ENCODE results near the gene ZNF440. TPM values are rescaled to one million over a fixed set of nuclear protein-coding genes. Genes with fewer than 3 reads are reported as not detected.
A peak's percentile ranks its signal among the peaks of the same experiment; 100 is the strongest.

ZNF440 gene
- total RNA-seq (10 to 100 TPM; 12.7 to 19.0 (median 17.5) TPM), polyA plus RNA-seq (1 to 10 TPM; 2.6 to 4.8 (median 2.7) TPM)
- long read RNA-seq, donor 1, full-length matches to known transcripts, result 3 of 3 reads
- long read RNA-seq, donor 1, partial matches to known transcripts, result 0 of 3 reads
- long read RNA-seq, donor 1, other reads (novel, unspliced or antisense), result 0 of 3 reads
- long read RNA-seq, donor 2, full-length matches to known transcripts, result 2 of 2 reads
- long read RNA-seq, donor 2, partial matches to known transcripts, result 0 of 2 reads
- long read RNA-seq, donor 2, other reads (novel, unspliced or antisense), result 0 of 2 reads

DNA sequence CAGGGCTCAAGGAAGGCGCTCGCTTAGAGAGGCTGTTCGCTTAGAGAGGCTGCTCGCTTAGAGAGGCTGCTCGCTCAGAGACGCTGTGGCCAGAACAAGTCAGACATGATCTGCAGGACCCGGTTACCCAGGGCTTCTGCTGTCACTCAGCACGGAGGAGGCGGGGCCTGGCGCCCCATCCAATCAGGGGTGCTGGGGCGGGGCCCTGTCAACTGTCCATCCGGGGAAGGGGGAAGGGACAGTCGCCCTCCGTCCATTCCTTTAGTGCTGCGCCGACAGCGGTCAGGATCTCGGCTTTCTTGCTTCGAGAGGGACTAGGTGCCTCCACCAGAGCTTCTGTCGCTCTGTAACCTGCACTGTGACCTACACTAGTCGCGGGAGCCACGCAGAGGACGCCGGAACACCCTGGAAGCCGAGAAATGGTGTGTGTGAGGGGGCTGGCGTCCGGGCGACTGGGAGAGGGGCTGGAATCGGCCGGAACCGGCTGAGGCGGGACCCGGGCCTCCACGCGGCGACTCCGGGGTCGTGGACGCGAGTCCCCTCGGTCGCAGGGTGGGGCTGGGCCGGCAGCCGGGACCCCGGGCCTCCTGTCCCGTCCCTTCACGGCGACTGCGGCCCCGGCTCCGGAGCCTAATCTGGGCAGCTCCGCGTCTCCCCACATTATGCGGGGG is at the start of gene ZNF440:
TSS of gene ZNF440 (plus strand) at position 245 of the 671 bp plus-strand sequence. CDS start at position 420, 175 bp downstream.
- H3K27ac ChIP-seq, result peak within 1 kb of the TSS; percentile 70 to 92 (median 88)
- peak within 1 kb of the TSS; percentile 75 to 96 (median 78) for H3K4me3 ChIP-seq
- intact Hi-C loops (cut with DNase I; ENCODE audit: low total_unique reads), result no loop called here
- peaks cover 5 to 30% (median 23%) of the 10 kb centered on the region in 6 donors for H3K4me1 ChIP-seq
- TF ChIP-seq CTCF (IDR thresholded peaks at IDR 0.05 in 8 of 11, conservative IDR thresholded peaks at IDR 0.05 in 3 of 11) (peak in 2 of 11 experiments; percentile 7 to 29), POLR2AphosphoS5 (IDR thresholded peaks at IDR 0.05) (peak; percentile 91 to 94 (median 93)), POLR2A (IDR thresholded peaks at IDR 0.05) (peak in 1 of 3 donors; percentile 14)
- H3K36me3 ChIP-seq, result peaks cover 0 to 4% (median 0%) of the 10 kb centered on the region in 6 donors
- 0 to 1% (median 0%) methylated on average over 22 to 55 of the region's 55 CpGs for WGBS, 5 donors
- H3K9me3 ChIP-seq, result peaks cover 0 to 12% (median 6%) of the 10 kb centered on the region in 8 donors
- DNase-seq, result peak; percentile 97
- H3K27me3 ChIP-seq (replicated peaks in 1 of 7), result no peaks in the 10 kb centered on the region

- H3K27ac ChIP-seq, result peak within 1 kb of the TSS; percentile 79 to 93 (median 90)
- 0 to 1% (median 0%) methylated on average over 31 to 61 of the region's 61 CpGs for WGBS, 5 donors
- no peaks in the 10 kb centered on the region for H3K27me3 ChIP-seq (replicated peaks in 1 of 7)
- peaks cover 0 to 13% (median 0%) of the 10 kb centered on the region in 6 donors for H3K36me3 ChIP-seq
- peak in 1 of 11 experiments; percentile 17 for TF ChIP-seq CTCF (IDR thresholded peaks at IDR 0.05 in 8 of 11, conservative IDR thresholded peaks at IDR 0.05 in 3 of 11)
- peak; percentile 87 to 91 (median 90) for TF ChIP-seq POLR2AphosphoS5 (IDR thresholded peaks at IDR 0.05)
- TF ChIP-seq POLR2A (IDR thresholded peaks at IDR 0.05), result peak in 1 of 3 donors; percentile 30
- DNase-seq, result peak; percentile 97
- peak within 1 kb of the TSS; percentile 49 to 94 (median 74) for H3K4me3 ChIP-seq
- H3K4me1 ChIP-seq, result peaks cover 12 to 29% (median 22%) of the 10 kb centered on the region in 6 donors
- intact Hi-C loops (cut with DNase I; ENCODE audit: low total_unique reads), result no loop called here
- H3K9me3 ChIP-seq, result peaks cover 4 to 58% (median 44%) of the 10 kb centered on the region in 8 donors
These were observed 47.2 kb upstream of the ZNF440 start, which contains the start of gene ZNF441 for GRCh38 chr19:11766597-11767591. TSS of gene ZNF441 (plus strand) at chr19:11767000. CDS start at chr19:11767194, 194 bp downstream.

DNA sequence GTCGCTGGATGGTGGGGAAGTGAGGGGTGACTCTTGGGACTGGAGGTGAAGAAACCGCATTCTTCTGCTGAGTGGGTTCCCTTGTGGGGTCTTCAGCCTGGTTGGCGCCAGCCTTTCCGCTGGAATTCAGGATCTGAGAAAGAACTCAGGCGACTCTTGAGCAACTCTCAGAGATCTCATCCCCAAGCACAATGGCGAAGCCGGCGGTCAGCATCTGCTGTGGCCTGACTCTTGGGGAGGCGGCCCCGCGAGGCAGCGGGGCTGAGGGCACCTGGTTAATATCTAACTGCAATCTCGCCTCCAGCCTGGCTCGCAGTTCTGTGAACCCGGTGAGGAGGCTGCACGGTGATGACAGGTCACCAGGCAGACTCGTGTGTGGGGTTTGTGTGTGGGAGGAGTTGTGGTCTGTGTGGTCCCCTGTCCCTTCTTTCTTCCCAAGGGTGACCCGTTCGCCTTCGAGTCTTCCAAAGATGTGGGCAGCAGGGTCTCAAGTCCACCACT is 46.4 kb upstream of the ZNF440 start:
- DNase-seq, result peak; percentile 85
- intact Hi-C loops (cut with DNase I; ENCODE audit: low total_unique reads), result no loop called here
- Histone ChIP-seq H3K9me3 (peaks cover 8 to 58% (median 51%) of the 10 kb centered on the region in 8 donors), H3K27ac (peak overlapping the region; percentile 79 to 93 (median 90)), H3K4me3 (peak overlapping the region; percentile 49 to 94 (median 74)), H3K4me1 (peaks cover 12 to 29% (median 22%) of the 10 kb centered on the region in 6 donors), H3K36me3 (peaks cover 0 to 21% (median 0%) of the 10 kb centered on the region in 6 donors), H3K27me3 (replicated peaks in 1 of 7) (no peaks in the 10 kb centered on the region)
- 2 to 7% (median 3%) methylated on average over 15 to 20 of the region's 20 CpGs for WGBS, 5 donors
- TF ChIP-seq POLR2A (IDR thresholded peaks at IDR 0.05) (no peak), POLR2AphosphoS5 (IDR thresholded peaks at IDR 0.05) (no peak), CTCF (IDR thresholded peaks at IDR 0.05 in 8 of 11, conservative IDR thresholded peaks at IDR 0.05 in 3 of 11) (no peak)
